HFFc6 (cell line): ENCODE results near the gene STAC. TPM values are rescaled to one million over a fixed set of nuclear protein-coding genes. Genes with fewer than 3 reads are reported as not detected.
"Not testable (repeated sequence)": the region's sequence is repeated elsewhere in the genome, so short reads cannot be mapped to it uniquely, and the experiment has no call there.

Source experiments
- DNase-seq: peaks from one replicate; pipeline ENCODE4 v3.0.0-alpha.2; 2018
- H3K27ac Mint-ChIP-seq: 2 replicates; pipeline ENCODE4 v1.8.0; 2020; ENCODE audit warnings: mild to moderate bottlenecking, mixed read lengths
- H3K27me3 Mint-ChIP-seq: 2 replicates; pipeline ENCODE4 v1.8.0; 2021; ENCODE audit warnings: mild to moderate bottlenecking, moderate library complexity, mixed read lengths; ENCODE audit not compliant: insufficient read depth
- H3K36me3 Mint-ChIP-seq: 2 replicates; pipeline ENCODE4 v1.8.0; 2021; ENCODE audit warnings: low read depth, mixed read lengths
- H3K4me1 Mint-ChIP-seq: 2 replicates; pipeline ENCODE4 v1.8.0; 2020; ENCODE audit warnings: low read depth, mixed read lengths
- H3K4me3 Mint-ChIP-seq: 2 replicates; pipeline ENCODE4 v1.8.0; 2020; ENCODE audit warnings: mild to moderate bottlenecking, moderate library complexity, mixed read lengths
- H3K9me3 Mint-ChIP-seq: 2 replicates; pipeline ENCODE4 v1.8.0; 2020; ENCODE audit warnings: mild to moderate bottlenecking, mixed read lengths
- total RNA-seq, 6 experiments: library from RNA; stranded (reverse); fragmentation: NEBNext Ultra II Directional; extraction: Animal tissue kit (Norgen Biotek cat#: 25700); gene quantifications; 2 replicates in 1 of 6; 3 replicates in 5 of 6; pipeline ENCODE4 v1.2.3, GENCODE V29; 2021
- TF ChIP-seq, protein P1 (sequence below): fragments of 200-600 bp; sonication (generic); IDR thresholded peaks from 2 replicates; pipeline ENCODE4 v1.5.0; 2021; ENCODE audit warnings: antibody characterized with exemption, mild to moderate bottlenecking

Gene STAC
- total RNA-seq, 6 experiments from 2014 or later, result not detected

DNA sequence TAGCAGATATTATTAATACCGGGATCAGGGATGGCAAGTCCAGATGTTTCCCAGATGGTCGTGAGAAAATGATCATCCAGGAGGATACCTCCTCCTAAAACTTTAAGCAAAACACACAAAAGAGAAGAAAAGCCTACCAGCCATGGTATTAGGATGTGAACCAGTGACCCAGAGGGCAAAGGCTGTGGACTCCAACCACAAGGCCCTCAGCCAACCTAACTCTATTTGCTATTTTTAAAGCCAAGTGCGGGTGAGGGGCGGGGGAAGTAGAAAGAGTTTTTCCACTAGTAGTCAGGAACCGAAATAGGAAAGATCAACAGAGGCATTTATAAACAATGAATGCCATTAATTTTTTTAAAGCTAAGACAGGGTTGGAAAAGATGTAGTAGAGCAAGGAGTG lies 77.4 kb downstream of the STAC start:
- Mint-ChIP-seq H3K4me3 (no peak overlapping the region), H3K27me3 (no peaks in the 10 kb centered on the region), H3K9me3 (no peaks in the 10 kb centered on the region; the same call in 1 of the 2 replicates), H3K36me3 (no peaks in the 10 kb centered on the region), H3K27ac (no peak overlapping the region), H3K4me1 (no peaks in the 10 kb centered on the region)
- TF ChIP-seq, protein P1, sequence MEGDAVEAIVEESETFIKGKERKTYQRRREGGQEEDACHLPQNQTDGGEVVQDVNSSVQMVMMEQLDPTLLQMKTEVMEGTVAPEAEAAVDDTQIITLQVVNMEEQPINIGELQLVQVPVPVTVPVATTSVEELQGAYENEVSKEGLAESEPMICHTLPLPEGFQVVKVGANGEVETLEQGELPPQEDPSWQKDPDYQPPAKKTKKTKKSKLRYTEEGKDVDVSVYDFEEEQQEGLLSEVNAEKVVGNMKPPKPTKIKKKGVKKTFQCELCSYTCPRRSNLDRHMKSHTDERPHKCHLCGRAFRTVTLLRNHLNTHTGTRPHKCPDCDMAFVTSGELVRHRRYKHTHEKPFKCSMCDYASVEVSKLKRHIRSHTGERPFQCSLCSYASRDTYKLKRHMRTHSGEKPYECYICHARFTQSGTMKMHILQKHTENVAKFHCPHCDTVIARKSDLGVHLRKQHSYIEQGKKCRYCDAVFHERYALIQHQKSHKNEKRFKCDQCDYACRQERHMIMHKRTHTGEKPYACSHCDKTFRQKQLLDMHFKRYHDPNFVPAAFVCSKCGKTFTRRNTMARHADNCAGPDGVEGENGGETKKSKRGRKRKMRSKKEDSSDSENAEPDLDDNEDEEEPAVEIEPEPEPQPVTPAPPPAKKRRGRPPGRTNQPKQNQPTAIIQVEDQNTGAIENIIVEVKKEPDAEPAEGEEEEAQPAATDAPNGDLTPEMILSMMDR, result no peak
- no peak for DNase-seq

DNA sequence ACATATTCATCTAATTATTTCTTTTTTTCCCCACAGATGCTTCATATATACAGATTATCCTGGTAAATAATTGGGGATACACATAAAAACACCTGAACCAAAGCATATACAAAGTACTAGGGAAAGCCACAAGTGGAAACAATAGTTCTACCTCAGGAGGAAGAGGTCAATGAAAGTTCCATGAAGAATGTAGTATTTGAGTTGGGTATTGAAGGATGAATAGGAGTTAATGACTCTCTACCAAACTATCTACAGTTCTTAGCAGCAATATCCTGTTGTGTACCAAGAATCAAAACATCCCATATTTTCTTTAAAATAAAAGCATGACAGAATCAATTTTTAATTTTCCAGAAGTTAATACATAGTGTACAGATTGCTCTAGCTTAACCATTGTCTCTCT lies 78.9 kb downstream of the STAC start:
- Mint-ChIP-seq H3K27me3 (no peaks in the 10 kb centered on the region), H3K4me1 (no peaks in the 10 kb centered on the region), H3K27ac (no peak overlapping the region), H3K4me3 (no peak overlapping the region), H3K9me3 (no peaks in the 10 kb centered on the region; the same call in 1 of the 2 replicates), H3K36me3 (no peaks in the 10 kb centered on the region)
- DNase-seq, result no peak
- TF ChIP-seq, protein P1, result no peak

DNA sequence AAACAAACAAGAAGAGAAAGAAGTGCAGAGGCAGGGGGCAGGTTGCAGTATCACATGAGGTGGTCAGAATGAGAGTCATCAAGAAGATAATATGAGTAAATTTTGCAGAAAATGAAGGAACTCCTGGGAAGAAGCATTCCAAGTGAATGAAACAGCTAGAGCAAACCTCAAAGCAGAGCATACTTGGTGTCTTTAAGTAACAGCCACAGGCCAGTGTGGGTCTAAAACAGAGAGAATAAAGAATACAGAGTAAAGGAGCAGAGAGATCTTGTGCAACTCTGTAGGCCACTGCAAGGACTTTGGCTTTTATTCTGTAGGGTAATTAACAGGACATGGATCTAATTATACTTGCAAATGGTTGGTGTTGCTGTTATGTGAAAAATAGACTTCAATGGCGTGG lies 81.3 kb downstream of the STAC start:
- no peak for DNase-seq
- Mint-ChIP-seq H3K4me1 (no peaks in the 10 kb centered on the region), H3K9me3 (peaks cover 16% of the 10 kb centered on the region; the same call in 1 of the 2 replicates), H3K27me3 (no peaks in the 10 kb centered on the region), H3K4me3 (no peak overlapping the region), H3K27ac (no peak overlapping the region), H3K36me3 (no peaks in the 10 kb centered on the region)
- TF ChIP-seq, protein P1, result no peak

DNA sequence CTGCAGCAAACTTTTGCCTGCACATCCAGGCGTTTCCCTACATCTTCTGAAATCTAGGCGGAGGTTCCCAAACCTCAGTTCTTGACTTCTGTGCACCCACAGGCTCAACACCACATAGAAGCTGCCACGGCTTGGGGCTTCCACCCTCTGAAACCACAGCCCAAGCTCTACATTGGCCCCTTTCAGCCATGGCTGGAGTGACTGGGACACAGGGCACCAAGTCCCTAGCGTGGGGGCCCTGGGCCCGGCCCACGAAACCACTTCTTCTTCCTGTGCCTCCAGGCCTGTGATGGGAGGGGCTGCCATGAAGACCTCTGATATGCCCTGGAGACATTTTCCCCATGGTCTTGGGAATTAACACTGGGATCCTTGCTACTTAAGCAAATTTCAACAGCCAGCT lies 91.7 kb downstream of the STAC start:
- DNase-seq, result not testable (repeated sequence)

DNA sequence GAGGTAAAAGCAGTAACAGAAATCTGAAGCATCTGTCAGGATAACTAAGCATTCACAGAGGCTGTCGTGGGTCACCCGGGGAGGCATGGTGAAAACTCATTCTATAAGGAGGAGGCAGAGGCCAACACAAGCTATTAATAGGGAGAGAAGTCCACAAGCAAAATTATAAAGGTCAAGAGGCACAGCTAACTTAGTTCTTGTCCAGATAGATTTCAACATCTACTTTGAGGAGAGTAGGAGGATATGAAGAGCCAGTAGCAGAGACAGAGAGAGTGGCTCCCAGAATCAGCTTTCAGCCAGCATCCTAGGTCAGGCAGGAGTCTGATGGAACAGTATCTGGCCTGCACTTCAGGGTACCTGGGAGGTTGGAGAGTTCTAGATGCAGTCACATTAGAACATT lies 95.3 kb downstream of the STAC start:
- Mint-ChIP-seq H3K27ac (no peak overlapping the region), H3K4me3 (no peak overlapping the region), H3K36me3 (0 out of 2 replicates have a peak, but pooled peaks cover 4% of the 10 kb centered on the region), H3K9me3 (peaks cover 43% of the 10 kb centered on the region), H3K27me3 (no peaks in the 10 kb centered on the region; the same call in none of the 2 replicates), H3K4me1 (no peaks in the 10 kb centered on the region)
- TF ChIP-seq, protein P1, result no peak
- DNase-seq, result no peak

More for the DNA sequence above, 91.7 kb downstream of the STAC start:
- not testable (repeated sequence) for H3K4me3 Mint-ChIP-seq, H3K27ac Mint-ChIP-seq, H3K27me3 Mint-ChIP-seq, H3K36me3 Mint-ChIP-seq, H3K4me1 Mint-ChIP-seq
- H3K9me3 Mint-ChIP-seq, result peaks cover 35% of the 10 kb centered on the region

DNA sequence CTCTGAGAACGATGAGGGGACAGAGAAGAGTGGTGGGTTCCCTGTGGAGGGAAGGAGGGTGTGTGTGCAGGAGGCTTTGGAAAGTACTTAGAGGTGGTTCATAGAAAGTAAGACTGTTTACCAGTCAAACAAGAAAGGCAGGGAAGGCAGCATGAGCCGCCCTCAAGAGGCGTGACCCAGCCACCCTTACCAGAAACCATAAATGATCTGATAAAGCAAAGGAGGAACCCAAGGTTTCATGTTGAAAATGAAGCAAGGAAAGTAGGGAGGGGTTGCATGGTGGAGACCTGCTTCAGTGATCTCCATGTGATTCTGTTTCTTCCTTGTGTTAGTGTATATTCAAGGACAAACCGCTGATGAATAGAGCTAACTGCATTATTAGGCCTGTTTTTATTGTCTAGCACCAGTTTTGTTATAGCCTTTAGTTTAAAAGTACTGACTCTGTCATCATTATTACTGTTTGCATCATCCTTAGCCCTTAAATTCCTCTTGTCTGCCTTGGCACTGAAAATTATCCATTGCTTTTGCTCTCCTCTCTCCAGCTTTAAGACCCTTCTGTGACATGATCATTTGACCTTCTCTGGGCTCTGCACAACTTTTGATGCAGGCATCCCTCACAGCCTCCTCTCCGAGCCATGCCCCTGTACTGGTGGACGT lies 96.1 kb downstream of the STAC start:
- Mint-ChIP-seq H3K4me1 (no peaks in the 10 kb centered on the region), H3K27ac (no peak overlapping the region), H3K9me3 (peaks cover 45% of the 10 kb centered on the region), H3K36me3 (0 out of 2 replicates have a peak, but pooled peaks cover 4% of the 10 kb centered on the region), H3K27me3 (no peaks in the 10 kb centered on the region; the same call in none of the 2 replicates), H3K4me3 (no peak overlapping the region)
- no peak for DNase-seq
- TF ChIP-seq, protein P1, result no peak
